ENCODE measurements around the gene UBE2J2. TPM values are rescaled to one million over a fixed set of nuclear protein-coding genes. Genes with fewer than 3 reads are reported as not detected.

UBE2J2 gene
- total RNA-seq: 34.0 and 44.7 TPM in 2 replicates

GRCh38 chr1:1273512-1274298 is at the start of gene UBE2J2:
UBE2J2 (minus strand) TSS chr1:1273854; CDS start chr1:1267992, 5,862 bp downstream.

DNA sequence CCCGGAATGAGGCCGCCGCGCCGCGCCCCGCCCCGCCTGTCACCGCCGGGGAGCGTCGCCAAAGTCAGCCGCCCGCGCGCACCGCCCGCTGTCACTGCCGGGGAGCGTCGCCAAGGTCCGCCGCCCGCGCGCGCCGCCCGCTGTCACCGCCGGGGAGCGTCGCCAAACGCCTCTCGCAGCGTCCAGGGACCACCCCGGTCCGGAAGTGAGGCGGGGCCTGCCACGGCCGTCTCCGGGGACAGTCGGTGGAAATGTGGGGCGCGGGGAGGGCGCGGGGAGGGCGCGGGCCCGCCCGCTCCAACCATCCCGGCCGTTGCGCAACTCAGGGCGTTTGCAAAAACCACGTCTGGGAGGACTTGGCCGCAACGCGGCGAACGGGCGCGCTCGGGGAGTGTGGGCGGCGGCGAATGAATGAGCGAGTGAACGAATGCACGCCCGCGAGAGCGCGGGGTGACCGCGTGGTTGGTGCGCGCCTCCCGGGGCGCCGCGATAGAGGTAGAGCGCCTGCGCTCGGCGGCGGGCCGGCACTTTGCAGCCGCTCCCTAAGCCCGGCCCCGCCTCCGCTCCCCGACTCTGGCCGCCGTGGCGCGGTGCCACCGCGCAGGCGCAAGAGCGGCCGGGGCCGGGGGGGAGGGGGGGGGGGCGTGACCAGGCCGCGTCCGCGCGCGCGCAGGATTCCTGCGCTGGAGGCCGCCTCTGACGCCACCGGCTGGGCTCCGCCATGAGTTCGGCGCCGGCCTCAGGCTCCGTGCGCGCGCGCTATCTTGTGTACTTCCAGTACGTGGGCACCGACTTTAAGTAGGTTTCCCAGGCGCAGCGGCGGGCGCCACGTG is 34.5 kb upstream of the UBE2J2 start, which contains the start of the genes ACAP3 and PUSL1:
ACAP3 (minus strand) TSS at position 8 of the 833 bp plus-strand sequence. CDS start 115 bp downstream, outside the sequence.
PUSL1 (plus strand) TSS at position 675 of the 833 bp plus-strand sequence; CDS start at position 722, 47 bp downstream.

DNA sequence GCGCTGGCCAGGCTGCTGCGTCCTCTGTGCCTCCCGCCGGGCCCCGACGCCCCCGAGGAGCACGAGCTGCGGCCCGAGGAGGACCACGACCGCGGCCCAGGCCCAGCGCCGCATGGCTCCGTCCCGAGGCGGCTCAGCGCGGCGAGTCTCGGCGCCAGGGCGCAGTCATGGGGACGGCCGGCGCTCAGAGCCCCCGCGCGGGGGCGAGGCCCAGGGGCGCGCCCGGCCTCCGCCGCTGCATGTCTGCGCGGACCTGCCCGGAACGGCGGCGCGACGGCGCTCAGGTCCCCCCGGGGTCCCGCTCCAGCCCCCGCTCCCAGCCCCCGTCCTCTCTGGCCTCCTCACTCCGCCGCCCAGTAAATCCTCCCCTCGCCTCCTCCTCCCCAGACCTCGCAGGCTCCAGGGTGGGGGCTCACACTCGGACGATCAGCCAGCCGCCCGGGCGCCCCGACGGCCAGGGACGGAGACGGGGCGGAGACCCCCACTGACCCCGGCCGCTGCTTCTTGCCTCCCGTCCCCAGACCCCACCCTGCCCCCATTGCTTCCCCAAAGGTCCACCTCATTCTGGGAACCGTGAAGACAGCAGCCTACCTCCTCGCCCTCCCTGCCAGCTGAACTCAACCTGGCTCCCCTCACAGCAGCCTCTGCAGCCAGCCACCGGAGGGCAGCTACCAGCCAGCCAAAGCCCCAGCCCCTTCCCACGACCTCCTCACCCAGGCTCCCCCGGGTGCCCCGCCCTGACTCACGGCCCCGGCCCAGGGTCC is 26.9 kb downstream of the UBE2J2 start, which contains the start of gene C1QTNF12:
C1QTNF12 (minus strand) TSS at position 146 of the 764 bp plus-strand sequence; CDS start at position 114, 32 bp downstream.

DNA sequence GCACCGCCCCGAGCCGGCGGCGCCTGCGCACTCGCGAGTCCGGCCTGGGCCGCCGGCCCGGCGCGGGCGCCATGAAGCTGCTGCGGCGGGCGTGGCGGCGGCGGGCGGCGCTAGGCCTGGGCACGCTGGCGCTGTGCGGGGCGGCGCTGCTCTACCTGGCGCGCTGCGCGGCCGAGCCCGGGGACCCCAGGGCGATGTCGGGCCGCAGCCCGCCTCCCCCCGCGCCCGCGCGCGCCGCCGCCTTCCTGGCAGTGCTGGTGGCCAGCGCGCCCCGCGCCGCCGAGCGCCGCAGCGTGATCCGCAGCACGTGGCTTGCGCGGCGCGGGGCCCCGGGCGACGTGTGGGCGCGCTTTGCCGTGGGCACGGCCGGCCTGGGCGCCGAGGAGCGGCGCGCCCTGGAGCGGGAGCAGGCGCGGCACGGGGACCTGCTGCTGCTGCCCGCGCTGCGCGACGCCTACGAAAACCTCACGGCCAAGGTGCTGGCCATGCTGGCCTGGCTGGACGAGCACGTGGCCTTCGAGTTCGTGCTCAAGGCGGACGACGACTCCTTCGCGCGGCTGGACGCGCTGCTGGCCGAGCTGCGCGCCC is 41.4 kb downstream of the UBE2J2 start, which contains the start of gene B3GALT6:
B3GALT6 (plus strand) TSS at position 30 of the 588 bp plus-strand sequence; CDS start at position 72, 42 bp downstream.

GRCh38 chr1:1231400-1232207 is 42.0 kb downstream of the UBE2J2 start, which contains the start of gene SDF4:
SDF4 (minus strand) TSS chr1:1232001; CDS start chr1:1228772, 3,229 bp downstream.

DNA sequence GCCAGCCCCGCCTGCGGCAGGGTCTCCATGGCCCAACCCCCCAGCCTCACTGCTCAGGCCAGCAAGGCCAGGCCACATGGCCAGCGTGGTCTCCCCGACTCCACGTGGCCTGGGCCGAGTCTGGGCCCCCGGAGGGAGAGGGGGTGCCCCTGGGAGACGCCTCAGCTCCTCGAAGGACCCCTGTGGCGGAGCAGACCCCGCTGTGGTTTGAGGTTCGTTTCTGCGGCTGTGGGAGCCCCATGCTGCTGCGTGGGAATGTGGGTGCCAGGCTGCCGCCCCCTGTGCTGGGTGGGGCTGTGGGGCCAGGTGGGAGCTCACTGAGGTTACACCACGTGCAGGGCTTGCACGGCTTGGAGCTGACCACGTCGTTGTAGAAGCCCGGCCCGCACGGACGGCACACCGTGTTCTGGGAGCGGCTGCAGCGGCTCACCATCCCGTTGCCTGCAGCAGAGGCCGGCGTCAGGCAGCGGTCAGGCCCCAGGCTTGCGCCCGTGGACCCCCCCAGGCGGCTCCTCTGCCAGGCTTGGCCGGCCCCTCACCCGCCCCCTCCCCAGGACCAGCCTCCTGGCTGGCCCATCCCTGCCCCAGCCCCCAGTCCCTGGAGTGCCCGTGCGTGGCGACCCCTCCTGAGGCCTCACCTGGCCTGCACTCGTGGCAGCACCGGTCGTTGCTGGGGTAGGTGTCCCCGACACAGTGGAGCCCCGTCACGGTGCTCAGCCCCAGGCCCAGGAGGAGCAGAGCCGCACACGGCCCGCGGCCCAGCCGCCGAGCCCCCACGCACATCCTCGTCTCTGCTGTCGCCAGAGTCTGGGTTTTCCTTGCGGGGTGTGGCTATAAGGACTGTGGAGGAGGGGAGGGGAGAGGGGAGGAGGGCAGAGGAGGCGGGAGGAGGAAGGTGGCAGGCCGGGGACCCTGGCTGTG is 60.0 kb downstream of the UBE2J2 start, which contains the start of gene TNFRSF4:
TNFRSF4 (minus strand) TSS at position 809 of the 921 bp plus-strand sequence; CDS start at position 783, 26 bp downstream.

DNA sequence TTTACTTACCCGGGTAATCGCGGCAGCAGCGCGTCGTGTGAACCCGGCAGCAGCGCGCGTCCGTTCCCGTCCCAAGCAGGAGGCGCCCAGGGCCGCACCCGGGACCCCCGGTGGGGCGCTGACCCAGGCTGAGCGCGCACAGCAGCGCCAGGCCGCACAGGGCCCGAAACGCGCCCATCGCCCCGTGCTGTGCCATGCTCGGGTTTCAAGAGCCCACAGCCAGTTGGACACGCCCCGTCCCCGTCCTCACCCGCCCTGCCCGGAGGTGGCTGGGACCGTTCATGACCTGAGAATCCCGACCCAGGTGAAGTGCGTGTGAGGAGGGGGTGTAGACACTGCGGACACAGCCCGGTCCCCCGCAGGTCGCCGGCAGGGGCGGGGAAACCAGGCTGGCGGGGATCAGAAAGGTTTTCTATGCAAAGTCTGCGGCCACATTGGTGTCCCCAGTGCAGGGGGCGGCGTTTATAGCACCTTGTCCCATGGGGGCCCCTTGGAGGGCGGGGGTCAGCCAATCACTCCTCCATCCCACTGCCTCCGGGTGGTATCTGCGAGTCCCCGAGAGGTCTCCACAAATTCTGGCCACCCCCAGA is 67.2 kb downstream of the UBE2J2 start, which contains the start of gene TNFRSF18:
TNFRSF18 (minus strand) TSS at position 217 of the 590 bp plus-strand sequence; CDS start at position 196, 21 bp downstream.

Other genes with a start within 250 kb of the UBE2J2 start
- not detected in 2 replicates for gene RNF223, start 199.5 kb downstream of the UBE2J2 start, total RNA-seq
- gene C1orf159, start 157.8 kb downstream of the UBE2J2 start, total RNA-seq: 3.8 and 4.0 TPM in 2 replicates
- not detected in 2 replicates for gene TTLL10, start 100.0 kb downstream of the UBE2J2 start, total RNA-seq
- 0.55 TPM in 1 of 2 replicates, not detected in the other for gene TNFRSF18, start 67.3 kb downstream of the UBE2J2 start, total RNA-seq
- 0.14 and 0.18 TPM in 2 replicates for gene TNFRSF4, start 59.7 kb downstream of the UBE2J2 start, total RNA-seq
- 117 and 125 TPM in 2 replicates for gene SDF4, start 41.9 kb downstream of the UBE2J2 start, total RNA-seq
- 16.2 and 21.7 TPM in 2 replicates for gene B3GALT6, start 41.6 kb downstream of the UBE2J2 start, total RNA-seq
- 0.83 and 1.3 TPM in 2 replicates for gene C1QTNF12, start 27.1 kb downstream of the UBE2J2 start, total RNA-seq
- gene SCNN1D, start 6.6 kb upstream of the UBE2J2 start, total RNA-seq: 0.71 and 0.74 TPM in 2 replicates
- 19.2 and 25.7 TPM in 2 replicates for gene ACAP3, start 34.1 kb upstream of the UBE2J2 start, total RNA-seq
- gene PUSL1, start 34.7 kb upstream of the UBE2J2 start, total RNA-seq: 9.2 and 12.0 TPM in 2 replicates
- gene INTS11, start 50.8 kb upstream of the UBE2J2 start, total RNA-seq: 47.5 and 50.3 TPM in 2 replicates
- gene CPTP, start 50.9 kb upstream of the UBE2J2 start, total RNA-seq: 7.0 and 9.1 TPM in 2 replicates
- gene TAS1R3, start 57.4 kb upstream of the UBE2J2 start, total RNA-seq: 0.14 and 0.18 TPM in 2 replicates
- 48.4 and 72.1 TPM in 2 replicates for gene DVL1, start 75.6 kb upstream of the UBE2J2 start, total RNA-seq
- gene MXRA8, start 84.7 kb upstream of the UBE2J2 start, total RNA-seq: 236 and 258 TPM in 2 replicates
- 93.0 and 96.6 TPM in 2 replicates for gene AURKAIP1, start 101.4 kb upstream of the UBE2J2 start, total RNA-seq
- 103 and 153 TPM in 2 replicates for gene CCNL2, start 125.5 kb upstream of the UBE2J2 start, total RNA-seq
- gene MRPL20, start 133.4 kb upstream of the UBE2J2 start, total RNA-seq: 95.4 and 96.7 TPM in 2 replicates
- 0.28 and 0.46 TPM in 2 replicates for gene ANKRD65, start 147.4 kb upstream of the UBE2J2 start, total RNA-seq
- gene VWA1, start 161.8 kb upstream of the UBE2J2 start, total RNA-seq: 2.8 and 3.7 TPM in 2 replicates
- not detected in 2 replicates for gene ATAD3C, start 175.8 kb upstream of the UBE2J2 start, total RNA-seq
- 12.8 TPM in 2 replicates for gene ATAD3B, start 197.9 kb upstream of the UBE2J2 start, total RNA-seq
- gene ATAD3A, start 238.3 kb upstream of the UBE2J2 start, total RNA-seq: 20.9 and 25.9 TPM in 2 replicates

Data from smooth muscle cell of bladder (primary cell).